Activated T-helper 9 cell treated with anti-CD3 and anti-CD28 coated beads, Interleukin-2, amount 50 U/mL, for 16 hours (primary cell): ENCODE data around the gene CAMK2D.

Experiments used
- DNase-seq: peaks from one replicate; pipeline ENCODE4 v3.0.0-alpha.2; 2020; ENCODE audit warnings: low read depth

The CAMK2D gene

GRCh38 chr4:113762186-113763028, 869 bp upstream of the CAMK2D start:
- peak; percentile 97 for DNase-seq

- DNase-seq, result peak; percentile 44
Measured at GRCh38 chr4:113760795-113761619, 531 bp downstream of the CAMK2D start.

- peak; percentile 8 for DNase-seq
Measured at GRCh38 chr4:113760094-113760794, 1.3 kb downstream of the CAMK2D start.

DNA sequence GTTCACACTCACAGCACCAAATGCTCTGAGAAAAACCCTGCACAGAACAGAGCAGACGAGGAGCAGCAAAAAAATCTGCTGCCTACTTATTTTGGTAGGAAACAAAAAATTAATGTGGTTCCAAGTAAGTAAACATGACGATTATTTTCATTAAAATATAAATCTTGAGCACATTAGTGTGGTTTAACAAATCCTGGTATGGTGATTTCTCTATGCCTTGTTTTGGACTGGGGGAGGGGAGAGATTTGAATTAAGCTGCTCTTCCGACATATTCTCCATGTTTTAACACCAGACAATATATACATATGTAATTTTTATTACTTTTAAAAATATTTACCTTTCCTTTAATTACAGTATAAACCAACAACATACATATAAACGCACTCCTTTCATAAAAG, 1.8 kb downstream of the CAMK2D start:
- no peak for DNase-seq

GRCh38 chr4:113758372-113758771, 3.2 kb downstream of the CAMK2D start:
- DNase-seq, result no peak

DNA sequence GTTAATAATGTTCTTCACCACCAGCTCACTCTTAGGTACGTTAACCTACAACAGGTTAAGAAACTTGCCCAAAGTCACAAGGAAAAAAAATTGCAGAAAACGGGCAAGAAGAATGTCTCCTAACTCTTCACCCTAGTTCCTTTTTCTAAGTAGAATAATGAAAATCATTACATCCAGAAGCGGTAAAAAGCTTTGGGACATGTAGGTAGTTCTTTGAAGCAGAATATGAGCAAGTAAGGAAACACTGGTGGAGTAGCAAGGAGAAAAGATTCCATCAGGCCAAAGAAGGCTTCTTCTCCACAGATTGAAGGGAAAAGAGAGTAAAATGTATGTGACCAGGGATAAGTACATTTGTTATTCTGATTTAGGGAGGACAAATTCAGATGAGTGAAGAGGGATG, 4.1 kb downstream of the CAMK2D start:
- DNase-seq, result no peak

DNA sequence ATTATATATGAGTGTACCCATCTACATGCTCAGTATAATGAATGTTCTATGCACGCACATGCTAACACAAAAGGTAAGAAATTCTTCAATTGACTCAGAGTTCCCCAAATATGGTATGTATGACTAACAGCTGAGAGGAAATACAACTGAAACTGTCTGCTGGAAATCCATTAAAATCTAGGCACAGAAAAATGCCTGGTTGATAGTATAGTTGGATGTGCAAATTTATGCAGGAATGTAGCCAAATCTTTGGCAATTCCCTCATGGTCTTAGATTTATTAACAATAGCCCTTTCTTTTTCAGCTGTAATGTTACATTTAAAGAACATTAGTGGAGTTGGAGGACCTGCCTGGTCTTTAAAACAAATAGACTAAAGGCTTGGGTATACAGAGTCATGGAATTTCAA, 5.5 kb downstream of the CAMK2D start:
- DNase-seq, result no peak

GRCh38 chr4:113750734-113751133, 10.8 kb downstream of the CAMK2D start:
- no peak for DNase-seq

DNA sequence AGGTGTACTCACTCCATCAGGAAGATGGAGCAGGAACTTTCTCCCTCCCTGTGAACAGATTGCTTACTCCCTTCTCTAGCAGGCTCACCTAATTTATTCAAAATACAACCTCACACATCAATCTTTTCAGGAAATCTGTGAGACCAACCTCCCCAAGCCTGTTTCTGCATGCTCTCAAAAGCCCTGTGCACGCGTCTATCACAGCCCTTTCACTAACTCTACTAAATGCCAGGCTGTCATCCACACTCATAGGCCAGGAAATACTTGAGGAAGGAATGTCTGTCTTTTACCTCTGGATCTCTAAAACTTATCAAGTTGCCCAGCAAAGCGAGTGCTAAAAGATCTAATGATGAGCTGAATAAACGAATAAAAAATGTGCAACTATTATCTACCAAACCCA, 11.2 kb downstream of the CAMK2D start:
- no peak for DNase-seq

DNA sequence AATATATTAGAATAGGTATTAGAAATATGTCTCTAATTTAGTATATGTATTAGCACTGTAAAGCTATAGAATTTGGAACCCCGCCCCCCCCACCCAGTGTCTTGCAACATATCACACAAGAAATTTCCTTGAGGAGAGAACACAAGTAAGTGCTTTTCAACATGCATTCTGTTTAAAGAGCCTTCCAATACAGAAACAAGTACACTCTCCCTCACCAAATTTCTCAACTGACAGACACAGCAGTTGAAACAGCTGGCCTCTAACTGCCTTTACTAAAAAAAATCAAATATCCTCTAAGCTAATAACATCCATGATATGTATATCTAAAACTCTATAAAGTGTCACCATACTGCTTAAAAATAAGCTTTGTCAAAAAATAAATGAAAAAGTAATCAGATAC, 12.4 kb downstream of the CAMK2D start:
- DNase-seq, result no peak

DNA sequence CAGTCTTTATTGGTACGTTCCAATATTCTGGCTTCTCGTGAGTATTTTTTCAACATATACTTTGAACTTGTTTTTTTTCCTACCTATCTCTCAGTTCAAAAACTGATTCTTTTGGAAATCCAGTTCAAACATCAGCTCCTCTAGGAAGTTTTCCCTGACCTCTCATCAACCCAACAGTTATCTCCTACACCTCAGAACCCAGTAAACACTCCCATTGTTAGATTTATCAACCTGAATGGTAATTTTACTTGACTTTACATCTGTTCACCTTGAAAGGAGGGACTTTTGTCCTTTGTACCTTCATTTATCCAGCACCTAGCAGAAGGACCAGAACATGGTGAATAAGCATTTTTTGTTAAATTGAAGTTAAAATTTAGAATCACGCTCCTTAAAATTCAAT, 13.6 kb downstream of the CAMK2D start:
- no peak for DNase-seq

- DNase-seq, result no peak
Measured at GRCh38 chr4:113745711-113746110, 15.8 kb downstream of the CAMK2D start.

DNA sequence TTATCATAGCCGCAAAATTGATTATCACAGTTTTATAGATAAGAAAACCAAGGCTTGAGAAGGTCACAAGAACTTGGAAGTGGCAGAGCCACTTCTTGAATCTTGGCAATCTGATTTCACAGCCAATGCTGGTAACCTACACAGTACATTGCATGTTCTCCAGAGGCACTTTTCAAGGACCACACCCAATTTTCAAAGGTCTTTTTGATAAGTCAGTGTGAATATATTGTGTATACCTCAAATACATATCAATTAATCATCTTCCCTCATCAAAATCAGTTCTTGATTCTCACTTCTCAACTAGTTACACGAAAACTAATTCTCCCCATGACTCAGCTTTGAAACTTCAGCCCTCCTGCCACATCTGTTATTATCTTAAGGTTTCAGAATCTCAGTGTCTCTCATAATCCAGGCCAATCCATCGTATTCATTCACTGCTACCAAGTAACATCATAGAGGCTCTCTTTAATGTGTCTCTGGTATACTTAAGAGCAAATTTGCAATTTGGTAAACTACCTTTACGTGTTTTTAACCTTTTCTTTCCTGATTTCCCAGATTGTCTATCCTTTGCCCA, 16.8 kb downstream of the CAMK2D start:
- no peak for DNase-seq

GRCh38 chr4:113743690-113744089, 17.8 kb downstream of the CAMK2D start:
- no peak for DNase-seq

- DNase-seq, result no peak
Measured at GRCh38 chr4:113742643-113743042, 18.9 kb downstream of the CAMK2D start.

DNA sequence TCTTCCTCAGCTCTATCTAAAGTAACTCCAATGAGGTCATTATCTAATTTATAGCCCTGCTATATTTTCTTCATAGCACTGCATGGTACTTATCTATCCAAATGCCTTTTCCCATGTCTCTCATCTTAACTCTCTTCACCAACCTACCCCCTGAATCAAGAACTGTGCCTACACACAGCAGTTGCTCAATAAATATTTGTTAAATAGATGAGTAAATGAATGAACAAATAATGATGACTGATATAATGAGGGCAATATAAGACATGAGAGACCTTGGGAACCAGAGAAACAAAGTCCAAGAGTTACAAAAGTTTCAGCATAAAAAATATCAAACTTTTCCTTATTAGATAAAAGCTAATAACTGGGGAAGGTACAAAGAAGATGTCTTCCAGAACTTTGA, 19.6 kb downstream of the CAMK2D start:
- no peak for DNase-seq

GRCh38 chr4:113740857-113741379, 20.6 kb downstream of the CAMK2D start:
- no peak for DNase-seq

DNA sequence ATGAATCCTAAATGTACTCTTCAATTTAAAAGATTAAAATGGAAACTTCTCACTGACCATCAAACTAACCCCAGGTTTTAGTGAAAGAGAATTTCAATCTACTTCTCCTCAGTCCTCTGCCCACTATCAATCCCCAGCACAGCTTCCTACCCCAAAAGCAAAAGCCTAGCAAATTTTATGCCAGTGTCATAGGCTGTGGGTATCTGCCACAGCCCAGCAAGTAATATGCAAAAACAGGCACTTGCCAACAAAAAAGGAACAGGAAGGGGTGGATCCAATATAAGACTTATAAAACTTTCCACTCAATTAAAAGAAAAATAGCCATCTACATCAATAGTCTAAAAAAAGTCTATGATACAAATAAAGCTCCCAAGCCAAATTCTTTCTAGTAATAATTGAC, 22.3 kb downstream of the CAMK2D start:
- DNase-seq, result no peak

GRCh38 chr4:113738251-113738650, 23.3 kb downstream of the CAMK2D start:
- no peak for DNase-seq

DNA sequence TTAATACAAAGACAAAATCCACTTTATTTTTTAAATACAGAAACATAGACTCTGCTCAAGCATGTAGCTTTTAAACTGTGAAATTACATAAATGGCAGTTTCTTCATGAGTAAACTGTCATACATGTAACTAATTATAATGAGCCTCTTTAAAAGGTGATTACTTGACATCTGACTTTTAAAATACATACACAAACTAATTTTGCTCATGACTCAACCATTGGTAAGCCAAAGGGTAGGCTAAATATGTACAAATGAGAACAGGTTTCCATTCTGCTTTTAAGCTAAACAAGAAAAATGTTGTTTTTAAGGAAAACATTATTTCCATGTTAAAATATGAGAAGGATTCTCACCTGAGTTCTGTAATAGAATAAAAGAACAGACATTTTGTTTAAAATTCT, 27.9 kb downstream of the CAMK2D start:
- DNase-seq, result no peak

GRCh38 chr4:113732967-113733527, 28.5 kb downstream of the CAMK2D start:
- DNase-seq, result no peak
